Activated CD4-positive, alpha-beta memory T cell treated with anti-CD3 and anti-CD28 coated beads for 36 hours (primary cell): ENCODE data around the gene CALR. TPM values are rescaled to one million over a fixed set of nuclear protein-coding genes. Genes with fewer than 3 reads are reported as not detected.

ENCODE experiments used
- CTCF ChIA-PET: fragments of 350-600 bp; sonication (Branson Sonifier 250); formaldehyde crosslinking; loops from one replicate; lab custom pipeline; 2021; ENCODE audit warnings: antibody characterized with exemption, inconsistent platforms; lab: Charles Lee
- POLR2A ChIA-PET: fragments of 350-600 bp; sonication (Branson Sonifier 250); formaldehyde crosslinking; loops from one replicate; lab custom pipeline; 2021; ENCODE audit warnings: antibody characterized with exemption; lab: Charles Lee
- DNase-seq: peaks from one replicate; pipeline ENCODE4 v3.0.0-alpha.2; 2020
- H3K27ac Mint-ChIP-seq: one replicate; pipeline ENCODE4 v1.8.0; 2021; ENCODE audit warnings: mixed read lengths
- H3K27me3 Mint-ChIP-seq: one replicate; pipeline ENCODE4 v1.8.0; 2021; ENCODE audit warnings: mixed read lengths
- H3K36me3 Mint-ChIP-seq: one replicate; pipeline ENCODE4 v1.8.0; 2021; ENCODE audit warnings: mixed read lengths
- H3K4me1 Mint-ChIP-seq: one replicate; pipeline ENCODE4 v1.8.0; 2021; ENCODE audit warnings: low read depth, mixed read lengths
- H3K4me3 Mint-ChIP-seq: one replicate; pipeline ENCODE4 v1.8.0; 2021; ENCODE audit warnings: mild to moderate bottlenecking, mixed read lengths
- H3K9me3 Mint-ChIP-seq: one replicate; pipeline ENCODE4 v1.8.0; 2021; ENCODE audit warnings: mixed read lengths
- intact Hi-C: fragments of 100-400 bp; cut with micrococcal nuclease; formaldehyde crosslinking; loops from one replicate; pipeline ENCODE4 v1.15.1; 2023
- total RNA-seq, 2 experiments: library from RNA; stranded (reverse); gene quantifications; one replicate each; pipeline ENCODE4 v1.2.3, GENCODE V29; 2021

CALR gene
- total RNA-seq, 2 experiments from 2014 or later = 625 to 642 TPM

- Mint-ChIP-seq H3K36me3 (peaks cover 43% of the 10 kb centered on the region), H3K4me3 (peak overlapping the region; percentile 6), H3K9me3 (no peaks in the 10 kb centered on the region), H3K27ac (peak overlapping the region; percentile 14), H3K4me1 (peaks cover 54% of the 10 kb centered on the region), H3K27me3 (no peaks in the 10 kb centered on the region)
- ChIA-PET CTCF (no interaction called here), POLR2A (interaction anchor here (0.6 to 2.7 kb wide), 3 partner anchors 52 to 1560 kb away, joined by 3 to 10 read pairs (median 3); partner anchors contain the start of gene FBXW9)
- no peak for DNase-seq
- intact Hi-C loops = loop anchor here (5.0 kb wide), 4 partner anchors 199 to 324 kb away; partner anchors contain the start of genes GET3, IER2, STX10 and TNPO2
Measured at GRCh38 chr19:12936582-12936981, 1.8 kb upstream of the CALR start.

GRCh38 chr19:12937093-12937926 is 1.1 kb upstream of the CALR start:
- peak overlapping the region; percentile 98 for H3K4me3 Mint-ChIP-seq
- no peaks in the 10 kb centered on the region for H3K9me3 Mint-ChIP-seq
- no peak for DNase-seq
- peaks cover 49% of the 10 kb centered on the region for H3K36me3 Mint-ChIP-seq
- H3K27me3 Mint-ChIP-seq = no peaks in the 10 kb centered on the region
- peaks cover 53% of the 10 kb centered on the region for H3K4me1 Mint-ChIP-seq
- H3K27ac Mint-ChIP-seq = peak overlapping the region; percentile 95
- intact Hi-C loops = loop anchor here (5.0 kb wide), 4 partner anchors 200 to 325 kb away; partner anchors contain the start of genes GET3, IER2, STX10 and TNPO2
- POLR2A ChIA-PET = interaction anchor here (0.6 to 2.7 kb wide), 7 partner anchors 12 to 1561 kb away, joined by 3 to 10 read pairs (median 5); partner anchors contain the start of genes FBXW9 and GCDH
- CTCF ChIA-PET = interaction anchor here (0.5 to 1.3 kb wide), 4 partner anchors 28 to 1996 kb away, joined by 3 to 6 read pairs (median 4); no protein-coding TSS in a partner anchor

- Mint-ChIP-seq H3K9me3 (no peaks in the 10 kb centered on the region), H3K4me1 (peaks cover 53% of the 10 kb centered on the region), H3K27ac (peak overlapping the region; percentile 95), H3K36me3 (peaks cover 53% of the 10 kb centered on the region), H3K27me3 (no peaks in the 10 kb centered on the region), H3K4me3 (peak overlapping the region; percentile 98)
- ChIA-PET CTCF (interaction anchor here (0.7 to 1.0 kb wide), 3 partner anchors 26 to 54 kb away, joined by 3 to 10 read pairs (median 3); no protein-coding TSS in a partner anchor), POLR2A (interaction anchor here (1.0 to 2.7 kb wide), 2 partner anchors 9 to 54 kb away, joined by 4 to 10 read pairs; no protein-coding TSS in a partner anchor)
- intact Hi-C loops = loop anchor here (1.0 to 5.0 kb wide), 9 partner anchors 7 to 327 kb away; partner anchors contain the start of genes GADD45GIP1, GCDH, GET3 and IER2
- DNase-seq = peak; percentile 70
Measured at GRCh38 chr19:12938779-12939601, 581 bp downstream of the CALR start.

GRCh38 chr19:12939975-12940423 is 1.6 kb downstream of the CALR start:
- ChIA-PET POLR2A (interaction anchor here (1.0 kb wide), 1 partner anchor 8 kb away, joined by 4 read pairs; no protein-coding TSS in a partner anchor), CTCF (interaction anchor here (1.0 kb wide), 2 partner anchors 25 to 55 kb away, joined by 3 to 10 read pairs; no protein-coding TSS in a partner anchor)
- intact Hi-C loops = loop anchor here (1.0 to 5.0 kb wide), 6 partner anchors 17 to 328 kb away; partner anchors contain the start of genes GADD45GIP1, GET3, IER2 and JUNB
- no peaks in the 10 kb centered on the region for H3K9me3 Mint-ChIP-seq
- H3K36me3 Mint-ChIP-seq = peaks cover 60% of the 10 kb centered on the region
- H3K4me3 Mint-ChIP-seq = peak overlapping the region; percentile 98
- peaks cover 58% of the 10 kb centered on the region for H3K4me1 Mint-ChIP-seq
- DNase-seq = no peak
- peak overlapping the region; percentile 95 for H3K27ac Mint-ChIP-seq
- H3K27me3 Mint-ChIP-seq = no peaks in the 10 kb centered on the region

GRCh38 chr19:12940897-12941296 is 2.5 kb downstream of the CALR start:
- intact Hi-C loops = no loop called here
- Mint-ChIP-seq H3K36me3 (peaks cover 68% of the 10 kb centered on the region), H3K9me3 (no peaks in the 10 kb centered on the region), H3K4me3 (peak overlapping the region; percentile 98), H3K4me1 (peaks cover 64% of the 10 kb centered on the region), H3K27me3 (peaks cover 1% of the 10 kb centered on the region), H3K27ac (peak overlapping the region; percentile 95)
- ChIA-PET CTCF (no interaction called here), POLR2A (interaction anchor here (0.6 to 0.7 kb wide), 2 partner anchors 153 to 217 kb away, joined by 4 read pairs; partner anchors contain the start of gene TNPO2)
- DNase-seq = no peak

GRCh38 chr19:12943437-12944044 is 5.1 kb downstream of the CALR start:
- no peak for DNase-seq
- peak overlapping the region; percentile 18 for H3K4me3 Mint-ChIP-seq
- H3K27ac Mint-ChIP-seq = peak overlapping the region; percentile 66
- H3K4me1 Mint-ChIP-seq = peaks cover 67% of the 10 kb centered on the region
- no peaks in the 10 kb centered on the region for H3K9me3 Mint-ChIP-seq
- ChIA-PET CTCF (no interaction called here), POLR2A (interaction anchor here (1.0 kb wide), 1 partner anchor 10 kb away, joined by 3 read pairs; the partner anchor contains the start of gene FARSA)
- peaks cover 1% of the 10 kb centered on the region for H3K27me3 Mint-ChIP-seq
- intact Hi-C loops = no loop called here
- H3K36me3 Mint-ChIP-seq = peaks cover 86% of the 10 kb centered on the region

- peak overlapping the region; percentile 98 for H3K27ac Mint-ChIP-seq
- no peak for DNase-seq
- no peak overlapping the region for H3K4me3 Mint-ChIP-seq
- intact Hi-C loops = no loop called here
- peaks cover 80% of the 10 kb centered on the region for H3K36me3 Mint-ChIP-seq
- ChIA-PET CTCF (no interaction called here), POLR2A (no interaction called here)
- peaks cover 1% of the 10 kb centered on the region for H3K27me3 Mint-ChIP-seq
- H3K4me1 Mint-ChIP-seq = peaks cover 63% of the 10 kb centered on the region
- no peaks in the 10 kb centered on the region for H3K9me3 Mint-ChIP-seq
Measured at GRCh38 chr19:12944104-12944674, 5.8 kb downstream of the CALR start.

- CTCF ChIA-PET = interaction anchor here (1.0 kb wide), 2 partner anchors 12 to 60 kb away, joined by 3 to 4 read pairs; partner anchors contain the start of gene FARSA
- peak within 1 kb of the TSS; percentile 98 for H3K27ac Mint-ChIP-seq
- peaks cover 75% of the 10 kb centered on the region for H3K36me3 Mint-ChIP-seq
Measured at GRCh38 chr19:12945479-12946091, 7.2 kb downstream of the CALR start, which contains the start of gene RAD23A. Gene RAD23A (plus strand): TSS chr19:12945862. CDS start chr19:12945949, 87 bp downstream.

GRCh38 chr19:12946092-12946721 is 7.8 kb downstream of the CALR start:
- H3K4me3 Mint-ChIP-seq = peak overlapping the region; percentile 85
- intact Hi-C loops = loop anchor here (1.0 kb wide), 1 partner anchor 8 kb away; the partner anchor contains the start of gene CALR
- CTCF ChIA-PET = interaction anchor here (0.7 to 3.1 kb wide), 4 partner anchors 13 to 61 kb away, joined by 3 to 15 read pairs (median 4); partner anchors contain the start of gene FARSA

More at GRCh38 chr19:12945479-12946091, 7.2 kb downstream of the CALR start, which contains the start of gene RAD23A:
- POLR2A ChIA-PET = interaction anchor here (0.9 to 3.0 kb wide), 2 partner anchors 10 to 154 kb away, joined by 3 to 17 read pairs; partner anchors contain the start of genes GADD45GIP1 and JUNB
- Mint-ChIP-seq H3K9me3 (no peaks in the 10 kb centered on the region), H3K4me1 (peaks cover 51% of the 10 kb centered on the region), H3K27me3 (peaks cover 1% of the 10 kb centered on the region), H3K4me3 (peak within 1 kb of the TSS; percentile 85)
- DNase-seq = peak; percentile 99
- intact Hi-C loops = loop anchor here (1.0 kb wide), 1 partner anchor 7 kb away; the partner anchor contains the start of gene CALR

More at GRCh38 chr19:12946092-12946721, 7.8 kb downstream of the CALR start:
- peaks cover 76% of the 10 kb centered on the region for H3K36me3 Mint-ChIP-seq
- DNase-seq = peak; percentile 69
- H3K27ac Mint-ChIP-seq = peak overlapping the region; percentile 98
- peaks cover 46% of the 10 kb centered on the region for H3K4me1 Mint-ChIP-seq
- POLR2A ChIA-PET = interaction anchor here (0.9 to 3.0 kb wide), 3 partner anchors 10 to 154 kb away, joined by 3 to 17 read pairs (median 3); partner anchors contain the start of genes FARSA, GADD45GIP1 and JUNB
- no peaks in the 10 kb centered on the region for H3K9me3 Mint-ChIP-seq
- H3K27me3 Mint-ChIP-seq = peaks cover 1% of the 10 kb centered on the region
